Measurements from ENCODE around the gene GABBR1. TPM values are rescaled to one million over a fixed set of nuclear protein-coding genes. Genes with fewer than 3 reads are reported as not detected.
A peak's percentile ranks its signal among the peaks of the same experiment; 100 is the strongest.

Gene GABBR1
- total and polyA plus RNA-seq, 4 donors, result 1.1 to 4.7 (median 1.4) TPM

DNA sequence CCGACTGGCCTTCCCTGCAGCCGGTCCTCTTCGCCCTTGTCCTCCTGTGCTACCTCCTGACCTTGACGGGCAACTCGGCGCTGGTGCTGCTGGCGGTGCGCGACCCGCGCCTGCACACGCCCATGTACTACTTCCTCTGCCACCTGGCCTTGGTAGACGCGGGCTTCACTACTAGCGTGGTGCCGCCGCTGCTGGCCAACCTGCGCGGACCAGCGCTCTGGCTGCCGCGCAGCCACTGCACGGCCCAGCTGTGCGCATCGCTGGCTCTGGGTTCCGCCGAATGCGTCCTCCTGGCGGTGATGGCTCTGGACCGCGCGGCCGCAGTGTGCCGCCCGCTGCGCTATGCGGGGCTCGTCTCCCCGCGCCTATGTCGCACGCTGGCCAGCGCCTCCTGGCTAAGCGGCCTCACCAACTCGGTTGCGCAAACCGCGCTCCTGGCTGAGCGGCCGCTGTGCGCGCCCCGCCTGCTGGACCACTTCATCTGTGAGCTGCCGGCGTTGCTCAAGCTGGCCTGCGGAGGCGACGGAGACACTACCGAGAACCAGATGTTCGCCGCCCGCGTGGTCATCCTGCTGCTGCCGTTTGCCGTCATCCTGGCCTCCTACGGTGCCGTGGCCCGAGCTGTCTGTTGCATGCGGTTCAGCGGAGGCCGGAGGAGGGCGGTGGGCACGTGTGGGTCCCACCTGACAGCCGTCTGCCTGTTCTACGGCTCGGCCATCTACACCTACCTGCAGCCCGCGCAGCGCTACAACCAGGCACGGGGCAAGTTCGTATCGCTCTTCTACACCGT, 79.5 kb downstream of the GABBR1 start:
- TF ChIP-seq JUND (IDR thresholded peaks at IDR 0.05) (no peak), FOXA2 (IDR thresholded peaks at IDR 0.05) (no peak), ZBTB33 (IDR thresholded peaks at IDR 0.05) (no peak), GABPA (IDR thresholded peaks at IDR 0.05 in 1 of 2, conservative IDR thresholded peaks at IDR 0.05 in 1 of 2) (no peak), HNF4G (IDR thresholded peaks at IDR 0.05) (no peak), RAD21 (IDR thresholded peaks at IDR 0.05) (no peak), YY1 (IDR thresholded peaks at IDR 0.05) (no peak), EGR1 (IDR thresholded peaks at IDR 0.05; ENCODE audit: low read depth in 2 of 2) (no peak)
- TF ChIP-seq, protein P1, sequence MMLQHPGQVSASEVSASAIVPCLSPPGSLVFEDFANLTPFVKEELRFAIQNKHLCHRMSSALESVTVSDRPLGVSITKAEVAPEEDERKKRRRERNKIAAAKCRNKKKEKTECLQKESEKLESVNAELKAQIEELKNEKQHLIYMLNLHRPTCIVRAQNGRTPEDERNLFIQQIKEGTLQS (IDR thresholded peaks at IDR 0.05), result no peak
- TF ChIP-seq, protein P2, sequence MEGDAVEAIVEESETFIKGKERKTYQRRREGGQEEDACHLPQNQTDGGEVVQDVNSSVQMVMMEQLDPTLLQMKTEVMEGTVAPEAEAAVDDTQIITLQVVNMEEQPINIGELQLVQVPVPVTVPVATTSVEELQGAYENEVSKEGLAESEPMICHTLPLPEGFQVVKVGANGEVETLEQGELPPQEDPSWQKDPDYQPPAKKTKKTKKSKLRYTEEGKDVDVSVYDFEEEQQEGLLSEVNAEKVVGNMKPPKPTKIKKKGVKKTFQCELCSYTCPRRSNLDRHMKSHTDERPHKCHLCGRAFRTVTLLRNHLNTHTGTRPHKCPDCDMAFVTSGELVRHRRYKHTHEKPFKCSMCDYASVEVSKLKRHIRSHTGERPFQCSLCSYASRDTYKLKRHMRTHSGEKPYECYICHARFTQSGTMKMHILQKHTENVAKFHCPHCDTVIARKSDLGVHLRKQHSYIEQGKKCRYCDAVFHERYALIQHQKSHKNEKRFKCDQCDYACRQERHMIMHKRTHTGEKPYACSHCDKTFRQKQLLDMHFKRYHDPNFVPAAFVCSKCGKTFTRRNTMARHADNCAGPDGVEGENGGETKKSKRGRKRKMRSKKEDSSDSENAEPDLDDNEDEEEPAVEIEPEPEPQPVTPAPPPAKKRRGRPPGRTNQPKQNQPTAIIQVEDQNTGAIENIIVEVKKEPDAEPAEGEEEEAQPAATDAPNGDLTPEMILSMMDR (IDR thresholded peaks at IDR 0.05; ENCODE audit: low read depth, low read length, missing input control), result no peak
- TF ChIP-seq, protein P3, sequence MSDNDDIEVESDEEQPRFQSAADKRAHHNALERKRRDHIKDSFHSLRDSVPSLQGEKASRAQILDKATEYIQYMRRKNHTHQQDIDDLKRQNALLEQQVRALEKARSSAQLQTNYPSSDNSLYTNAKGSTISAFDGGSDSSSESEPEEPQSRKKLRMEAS (IDR thresholded peaks at IDR 0.05), result no peak
- Histone ChIP-seq H3K4me1 (ENCODE audit: control insufficient read depth in 4 of 4, insufficient read depth in 4 of 4, low read length in 3 of 4) (peaks cover 0 to 10% (median 2%) of the 10 kb centered on the region in 4 donors), H3K4me3 (ENCODE audit: low read depth in 1 of 3, low read length in 3 of 3) (peak overlapping the region in 1 of 3 donors; percentile 26), H3K9ac (ENCODE audit: low read depth in 1 of 2, low read length in 2 of 2) (no peak overlapping the region), H3K9me3 (ENCODE audit: control insufficient read depth in 4 of 4, low read length in 3 of 4) (peaks cover 0 to 7% (median 0%) of the 10 kb centered on the region in 4 donors), H3K27me3 (ENCODE audit: control insufficient read depth in 4 of 4, insufficient read depth in 4 of 4, low read length in 3 of 4) (peaks cover 0 to 7% (median 0%) of the 10 kb centered on the region in 4 donors), H3K27ac (ENCODE audit: low read depth in 1 of 2, low read length in 2 of 2) (no peak overlapping the region), H3K36me3 (ENCODE audit: control insufficient read depth in 4 of 4, insufficient read depth in 3 of 4, low read depth in 1 of 4, low read length in 3 of 4) (peaks cover 0 to 1% (median 0%) of the 10 kb centered on the region in 4 donors)
- no peak for DNase-seq (ENCODE audit: low spot score)
- 24% methylated on average over 83 of the region's 83 CpGs for WGBS

DNA sequence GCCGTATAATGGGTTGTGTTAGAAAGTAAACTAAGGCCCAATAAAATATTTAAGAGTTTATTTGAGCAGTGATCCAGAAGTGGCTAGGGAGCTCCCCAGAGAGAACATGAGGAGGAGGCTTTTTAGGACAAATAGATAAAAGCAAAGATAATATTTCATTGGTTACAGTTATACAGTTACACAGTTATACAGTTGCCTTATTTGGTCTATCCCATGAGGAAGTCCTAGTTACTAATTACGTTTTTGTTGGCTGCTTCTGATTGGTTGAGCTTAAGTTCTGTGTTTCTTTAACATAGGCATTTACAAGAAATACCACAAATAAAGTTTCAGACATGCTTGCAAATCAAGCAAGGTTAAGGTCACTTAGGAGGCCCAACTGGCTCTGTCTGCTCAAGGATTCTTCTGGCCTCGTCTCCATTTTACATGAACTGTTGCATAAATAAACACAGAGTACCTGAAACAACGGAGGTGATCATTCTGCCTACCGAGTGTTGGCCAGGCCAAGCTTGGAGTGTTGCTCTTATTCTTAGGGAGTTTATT, 80.4 kb downstream of the GABBR1 start:
- H3K36me3 ChIP-seq (ENCODE audit: control insufficient read depth in 4 of 4, insufficient read depth in 3 of 4, low read depth in 1 of 4, low read length in 3 of 4), result peaks cover 0 to 1% (median 0%) of the 10 kb centered on the region in 4 donors
- peaks cover 0 to 10% (median 2%) of the 10 kb centered on the region in 4 donors for H3K4me1 ChIP-seq (ENCODE audit: control insufficient read depth in 4 of 4, insufficient read depth in 4 of 4, low read length in 3 of 4)
- peaks cover 0 to 7% (median 0%) of the 10 kb centered on the region in 4 donors for H3K9me3 ChIP-seq (ENCODE audit: control insufficient read depth in 4 of 4, low read length in 3 of 4)
- no peak overlapping the region for H3K27ac ChIP-seq (ENCODE audit: low read depth in 1 of 2, low read length in 2 of 2)
- H3K27me3 ChIP-seq (ENCODE audit: control insufficient read depth in 4 of 4, insufficient read depth in 4 of 4, low read length in 3 of 4), result peaks cover 0 to 7% (median 0%) of the 10 kb centered on the region in 4 donors
- whole genome bisulfite sequencing, result 49% methylated on average over 5 of the region's 5 CpGs
- DNase-seq (ENCODE audit: low spot score), result no peak
- no peak overlapping the region for H3K9ac ChIP-seq (ENCODE audit: low read depth in 1 of 2, low read length in 2 of 2)
- no peak overlapping the region for H3K4me3 ChIP-seq (ENCODE audit: low read depth in 1 of 3, low read length in 3 of 3)
- no peak for TF ChIP-seq JUND (IDR thresholded peaks at IDR 0.05)
- TF ChIP-seq REST (IDR thresholded peaks at IDR 0.05), result no peak
- TF ChIP-seq TAF1 (conservative IDR thresholded peaks at IDR 0.05), result no peak
- TF ChIP-seq ZBTB33 (IDR thresholded peaks at IDR 0.05), result no peak
- no peak for TF ChIP-seq FOXA2 (IDR thresholded peaks at IDR 0.05)
- TF ChIP-seq, protein P3 (IDR thresholded peaks at IDR 0.05), result no peak
- TF ChIP-seq GABPA (IDR thresholded peaks at IDR 0.05 in 1 of 2, conservative IDR thresholded peaks at IDR 0.05 in 1 of 2), result no peak
- TF ChIP-seq, protein P1 (IDR thresholded peaks at IDR 0.05), result no peak
- TF ChIP-seq, protein P2 (IDR thresholded peaks at IDR 0.05; ENCODE audit: low read depth, low read length, missing input control), result no peak
- TF ChIP-seq NR2F2 (IDR thresholded peaks at IDR 0.05), result no peak
- no peak for TF ChIP-seq YY1 (IDR thresholded peaks at IDR 0.05)
- no peak for TF ChIP-seq EGR1 (IDR thresholded peaks at IDR 0.05; ENCODE audit: low read depth in 2 of 2)
- TF ChIP-seq RAD21 (IDR thresholded peaks at IDR 0.05), result no peak
- no peak for TF ChIP-seq HNF4G (IDR thresholded peaks at IDR 0.05)
